GM19351 (cell line): ENCODE measurements around the gene RGL3.
"Not testable (repeated sequence)": the region's sequence is repeated elsewhere in the genome, so short reads cannot be mapped to it uniquely, and the experiment has no call there.

Experiments
- ATAC-seq: cut with Tn5 transposase; IDR thresholded peaks from one replicate; pipeline ENCODE4 v1.9.1; 2021; ENCODE audit warnings: mild to moderate bottlenecking, moderate library complexity; ENCODE audit not compliant: unreplicated experiment

Gene RGL3

GRCh38 chr19:11421371-11422098 is 2.4 kb upstream of the RGL3 start:
- no peak for ATAC-seq

GRCh38 chr19:11420429-11421370 is 1.6 kb upstream of the RGL3 start:
- no peak for ATAC-seq

GRCh38 chr19:11418094-11418548 is 993 bp downstream of the RGL3 start:
- ATAC-seq = no peak

GRCh38 chr19:11416346-11417052 is 2.6 kb downstream of the RGL3 start:
- no peak for ATAC-seq

- ATAC-seq = no peak
Measured at GRCh38 chr19:11414544-11414943, 4.6 kb downstream of the RGL3 start.

GRCh38 chr19:11410682-11411081 is 8.4 kb downstream of the RGL3 start:
- no peak for ATAC-seq

- no peak for ATAC-seq
Measured at GRCh38 chr19:11408591-11408990, 10.5 kb downstream of the RGL3 start.

- ATAC-seq = not testable (repeated sequence)
Measured at GRCh38 chr19:11406703-11407236, 12.3 kb downstream of the RGL3 start.

GRCh38 chr19:11405846-11406643 is 13.1 kb downstream of the RGL3 start:
- no peak for ATAC-seq

- ATAC-seq = no peak
Measured at GRCh38 chr19:11404588-11405222, 14.4 kb downstream of the RGL3 start.

- no peak for ATAC-seq
Measured at GRCh38 chr19:11401808-11402543, 17.1 kb downstream of the RGL3 start.

- ATAC-seq = no peak
Measured at GRCh38 chr19:11400798-11401197, 18.3 kb downstream of the RGL3 start.

- no peak for ATAC-seq
Measured at GRCh38 chr19:11399667-11400066, 19.4 kb downstream of the RGL3 start.

- ATAC-seq = no peak
Measured at GRCh38 chr19:11397089-11397610, 22.0 kb downstream of the RGL3 start.

- ATAC-seq = no peak
Measured at GRCh38 chr19:11390933-11391680, 28.0 kb downstream of the RGL3 start.

GRCh38 chr19:11390359-11390758 is 28.8 kb downstream of the RGL3 start:
- no peak for ATAC-seq

GRCh38 chr19:11387162-11388034 is 31.7 kb downstream of the RGL3 start:
- ATAC-seq = no peak
